Measurements from ENCODE around the gene RETREG2.

Gene RETREG2

GRCh38 chr2:219221957-219222518 is 44.0 kb downstream of the RETREG2 start:
- no peak for DNase-seq (ENCODE audit: low read depth)
- TF ChIP-seq, protein P1, sequence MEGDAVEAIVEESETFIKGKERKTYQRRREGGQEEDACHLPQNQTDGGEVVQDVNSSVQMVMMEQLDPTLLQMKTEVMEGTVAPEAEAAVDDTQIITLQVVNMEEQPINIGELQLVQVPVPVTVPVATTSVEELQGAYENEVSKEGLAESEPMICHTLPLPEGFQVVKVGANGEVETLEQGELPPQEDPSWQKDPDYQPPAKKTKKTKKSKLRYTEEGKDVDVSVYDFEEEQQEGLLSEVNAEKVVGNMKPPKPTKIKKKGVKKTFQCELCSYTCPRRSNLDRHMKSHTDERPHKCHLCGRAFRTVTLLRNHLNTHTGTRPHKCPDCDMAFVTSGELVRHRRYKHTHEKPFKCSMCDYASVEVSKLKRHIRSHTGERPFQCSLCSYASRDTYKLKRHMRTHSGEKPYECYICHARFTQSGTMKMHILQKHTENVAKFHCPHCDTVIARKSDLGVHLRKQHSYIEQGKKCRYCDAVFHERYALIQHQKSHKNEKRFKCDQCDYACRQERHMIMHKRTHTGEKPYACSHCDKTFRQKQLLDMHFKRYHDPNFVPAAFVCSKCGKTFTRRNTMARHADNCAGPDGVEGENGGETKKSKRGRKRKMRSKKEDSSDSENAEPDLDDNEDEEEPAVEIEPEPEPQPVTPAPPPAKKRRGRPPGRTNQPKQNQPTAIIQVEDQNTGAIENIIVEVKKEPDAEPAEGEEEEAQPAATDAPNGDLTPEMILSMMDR (IDR thresholded peaks at IDR 0.05; ENCODE audit: insufficient read depth, low read depth, low read length, missing control alignments): no peak
- H3K4me3 ChIP-seq (ENCODE audit: low read depth, low read length): no peak overlapping the region

DNA sequence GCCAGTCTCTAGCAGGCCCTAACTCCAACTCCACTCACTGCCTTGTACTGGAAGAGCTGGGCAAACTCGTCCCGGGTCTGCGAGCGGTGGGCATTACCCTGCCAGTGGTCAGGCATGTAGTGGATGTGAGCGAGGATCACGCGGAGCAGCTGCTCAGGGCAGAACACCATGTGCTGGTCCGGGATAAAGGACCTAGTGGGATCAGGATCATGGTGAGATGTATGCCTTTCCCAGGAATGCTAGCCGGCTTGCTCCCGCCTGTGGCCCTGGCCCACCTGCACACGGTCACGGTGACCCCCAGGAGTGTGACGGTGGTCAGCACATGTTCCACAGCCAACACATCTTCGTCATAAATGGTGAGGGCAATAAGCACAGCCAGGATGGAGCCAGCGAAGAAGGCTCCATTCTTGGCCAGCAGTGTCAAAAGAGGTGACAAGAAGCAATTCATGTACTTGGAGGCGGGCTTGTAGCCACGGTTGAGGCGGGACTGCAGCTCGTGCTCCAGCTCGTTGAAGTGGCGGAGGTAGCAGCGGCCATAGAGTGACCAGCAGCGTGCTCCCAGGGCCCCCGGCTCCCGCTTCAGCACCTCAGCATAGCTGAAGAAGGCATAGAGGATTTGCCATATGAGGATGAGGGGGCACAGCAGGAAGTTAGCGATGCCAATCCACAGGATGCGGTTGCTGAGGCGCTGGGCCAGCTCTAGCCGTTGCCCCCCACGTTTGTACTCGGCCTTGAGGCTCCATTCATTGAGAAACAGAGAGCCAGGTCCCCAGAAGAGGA is 45.9 kb downstream of the RETREG2 start:
- TF ChIP-seq, protein P1 (IDR thresholded peaks at IDR 0.05; ENCODE audit: insufficient read depth, low read depth, low read length, missing control alignments): no peak

GRCh38 chr2:219225350-219225749 is 47.3 kb downstream of the RETREG2 start:
- no peak overlapping the region for H3K4me3 ChIP-seq (ENCODE audit: low read depth, low read length)
- TF ChIP-seq, protein P1 (IDR thresholded peaks at IDR 0.05; ENCODE audit: insufficient read depth, low read depth, low read length, missing control alignments): no peak
- no peak for DNase-seq (ENCODE audit: low read depth)

More for the DNA sequence above, 45.9 kb downstream of the RETREG2 start:
- no peak for DNase-seq (ENCODE audit: low read depth)
- no peak overlapping the region for H3K4me3 ChIP-seq (ENCODE audit: low read depth, low read length)

GRCh38 chr2:219228041-219228910 is 50.2 kb downstream of the RETREG2 start:
- no peak for DNase-seq (ENCODE audit: low read depth)
- TF ChIP-seq, protein P1 (IDR thresholded peaks at IDR 0.05; ENCODE audit: insufficient read depth, low read depth, low read length, missing control alignments): no peak
- H3K4me3 ChIP-seq (ENCODE audit: low read depth, low read length): peak overlapping the region; percentile 83

DNA sequence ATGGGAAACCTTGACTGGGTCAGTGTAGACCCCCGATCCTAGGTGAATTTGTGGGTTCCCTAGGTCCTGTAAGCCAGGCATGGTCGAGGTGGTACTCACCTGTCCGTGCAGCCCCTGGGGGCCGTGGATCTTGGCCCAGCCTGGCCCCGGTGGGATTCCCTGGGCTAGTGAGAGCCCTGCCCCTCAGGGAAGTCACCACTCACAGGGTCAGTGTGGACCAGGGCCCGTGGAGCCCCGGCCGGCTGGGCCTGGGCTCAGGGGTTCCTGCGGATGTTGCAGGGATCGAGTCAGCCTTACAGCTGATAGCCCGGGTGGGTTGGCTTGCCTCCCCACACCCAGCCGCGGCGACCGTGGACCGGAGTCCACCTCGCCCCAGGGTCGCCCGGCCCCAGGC is 50.8 kb downstream of the RETREG2 start:
- DNase-seq (ENCODE audit: low read depth): no peak
- TF ChIP-seq, protein P1 (IDR thresholded peaks at IDR 0.05; ENCODE audit: insufficient read depth, low read depth, low read length, missing control alignments): no peak
- H3K4me3 ChIP-seq (ENCODE audit: low read depth, low read length): peak overlapping the region; percentile 83

DNA sequence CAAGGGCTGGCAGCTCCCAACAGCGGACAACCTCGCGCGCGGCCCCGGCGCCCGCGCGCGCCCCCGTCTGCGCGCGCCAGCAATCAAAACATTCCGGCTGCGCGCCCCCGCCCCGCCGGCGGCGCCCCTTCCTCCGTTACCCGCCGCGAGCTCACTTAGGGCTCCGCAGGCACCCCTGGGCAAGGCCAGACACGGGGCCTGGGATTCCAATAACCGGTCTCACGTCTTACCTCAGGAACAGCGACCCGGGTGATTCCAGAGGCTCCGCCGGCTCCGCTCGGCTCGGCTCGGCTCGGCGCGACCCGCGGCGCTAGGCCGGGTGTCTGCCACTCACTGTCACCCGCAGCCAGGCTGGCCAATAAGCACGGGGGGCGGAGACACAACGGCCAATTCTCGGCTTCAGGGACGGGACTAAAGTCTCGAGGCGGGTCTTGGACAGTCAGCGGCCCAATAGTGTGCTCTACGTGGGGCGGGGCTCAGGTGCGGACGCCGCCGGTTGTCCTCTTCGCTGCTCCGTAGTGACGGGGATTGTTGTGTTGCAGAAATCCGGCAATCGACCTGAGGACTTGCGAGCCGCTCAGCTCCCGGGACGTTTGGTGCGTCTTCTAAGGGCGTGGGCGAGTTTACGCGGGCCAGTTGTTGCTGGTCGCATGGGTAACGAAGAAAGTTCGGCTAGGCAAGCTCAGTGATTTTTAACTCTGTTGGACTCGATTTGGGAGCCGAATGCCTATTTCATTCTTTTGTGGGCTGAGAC is 51.4 kb downstream of the RETREG2 start, which contains the start of the genes ANKZF1 and ATG9A:
Gene ANKZF1 (plus strand): TSS at position 502 of the 754 bp plus-strand sequence. CDS start 452 bp downstream, outside the sequence.
Gene ATG9A (minus strand): TSS at position 332 of the 754 bp plus-strand sequence. CDS start 1,612 bp downstream, outside the sequence.
- TF ChIP-seq, protein P1 (IDR thresholded peaks at IDR 0.05; ENCODE audit: insufficient read depth, low read depth, low read length, missing control alignments): no peak
- peak within 1 kb of the TSS; percentile 96 for H3K4me3 ChIP-seq (ENCODE audit: low read depth, low read length)

More for the DNA sequence above, 51.4 kb downstream of the RETREG2 start, which contains the start of the genes ANKZF1 and ATG9A:
- DNase-seq (ENCODE audit: low read depth): peak; percentile 98
